ENCODE results near the gene MIAT.
A peak's percentile ranks its signal among the peaks of the same experiment; 100 is the strongest.
"Not testable (repeated sequence)": the region's sequence is repeated elsewhere in the genome, so short reads cannot be mapped to it uniquely, and the experiment has no call there.

The MIAT gene

DNA sequence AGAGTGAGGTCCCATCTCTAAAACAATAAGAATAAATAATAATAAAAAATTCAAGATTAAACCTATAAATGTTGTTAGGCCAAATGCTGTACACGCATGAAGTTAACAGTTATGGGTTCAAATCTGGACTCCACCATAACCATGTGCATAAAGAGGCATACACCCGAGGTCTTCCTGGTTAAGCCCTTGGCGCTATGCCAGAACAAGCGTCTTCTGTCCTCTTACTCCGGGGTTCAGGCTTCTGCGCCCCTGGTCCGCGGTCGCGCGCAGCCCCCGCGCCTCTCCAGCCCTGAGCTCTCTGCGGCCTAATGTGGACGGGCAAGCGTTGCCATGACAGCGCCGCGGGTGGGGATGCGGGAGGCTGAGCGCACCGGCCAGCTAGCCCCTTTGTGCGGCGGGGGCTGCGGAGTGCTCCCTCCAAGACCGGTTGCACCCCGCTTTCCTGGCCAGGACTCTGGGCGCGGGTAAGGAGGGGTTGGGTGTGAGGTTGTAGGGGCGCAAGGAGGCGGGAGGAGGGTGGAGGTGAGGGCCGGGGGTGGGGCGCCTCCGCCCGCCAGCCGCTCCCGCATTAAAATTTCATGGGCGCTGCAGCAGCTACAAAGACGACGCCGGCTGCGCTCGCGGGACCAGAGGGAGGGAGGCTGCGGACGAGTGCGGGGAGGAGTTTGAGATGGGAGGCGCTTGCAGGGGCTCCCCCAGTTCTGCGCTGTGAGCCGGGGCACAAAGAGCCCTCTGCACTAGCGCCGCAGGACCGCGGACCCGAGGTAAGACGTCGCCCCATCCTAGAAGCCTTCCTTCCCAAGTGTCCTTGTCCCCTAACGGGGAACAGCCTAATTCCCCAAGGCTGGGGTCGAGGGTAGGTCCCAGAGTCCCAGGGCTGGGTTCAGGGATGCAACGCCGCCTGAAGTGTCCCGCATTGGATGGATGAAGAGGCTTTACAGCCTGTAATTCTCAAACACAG lies at the start of gene MIAT:
Gene MIAT (plus strand): TSS at position 698 of the 961 bp plus-strand sequence.
- DNase-seq (ENCODE audit: low read depth in 3 of 3): peak in 1 of 3 donors; percentile 51

DNA sequence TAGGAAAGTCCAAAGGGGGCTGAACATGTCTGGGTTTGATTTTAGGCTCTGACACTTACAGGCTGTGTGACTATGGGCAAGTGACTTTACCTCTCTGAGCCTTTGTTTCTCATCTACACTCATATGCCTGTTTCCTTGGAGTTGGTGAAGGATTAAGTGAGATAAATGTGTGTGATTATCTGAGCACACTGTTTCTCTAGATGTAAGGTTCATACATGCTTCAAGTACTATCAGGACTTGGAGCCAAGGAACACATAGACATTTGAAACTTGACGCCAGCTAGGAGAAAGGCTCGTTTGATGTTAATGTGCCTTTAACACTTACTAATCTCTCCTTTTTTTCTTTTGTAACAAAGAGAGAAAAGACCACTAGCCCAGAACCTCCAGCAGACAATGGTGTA lies 49.3 kb upstream of the MIAT start:
- DNase-seq (ENCODE audit: low read depth in 3 of 3): no peak

DNA sequence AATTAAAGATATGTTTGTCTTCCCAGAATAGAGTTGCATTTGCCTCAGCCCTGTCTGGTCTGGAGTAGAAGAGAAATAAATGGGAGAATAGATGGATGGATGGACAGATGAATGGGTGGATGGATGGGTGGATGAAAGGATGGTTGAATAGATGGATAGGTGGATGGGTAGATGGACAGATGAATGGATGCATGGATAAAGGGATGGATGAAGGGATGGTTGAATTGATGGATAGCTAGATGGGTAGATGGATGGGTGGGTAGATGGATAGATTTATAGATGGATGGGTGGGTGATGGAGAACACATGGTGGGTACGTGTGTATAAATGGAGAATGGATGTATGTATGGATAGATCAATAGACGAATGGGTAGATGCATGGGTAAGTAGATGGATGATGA lies 48.1 kb upstream of the MIAT start:
- no peak for DNase-seq (ENCODE audit: low read depth in 3 of 3)

DNA sequence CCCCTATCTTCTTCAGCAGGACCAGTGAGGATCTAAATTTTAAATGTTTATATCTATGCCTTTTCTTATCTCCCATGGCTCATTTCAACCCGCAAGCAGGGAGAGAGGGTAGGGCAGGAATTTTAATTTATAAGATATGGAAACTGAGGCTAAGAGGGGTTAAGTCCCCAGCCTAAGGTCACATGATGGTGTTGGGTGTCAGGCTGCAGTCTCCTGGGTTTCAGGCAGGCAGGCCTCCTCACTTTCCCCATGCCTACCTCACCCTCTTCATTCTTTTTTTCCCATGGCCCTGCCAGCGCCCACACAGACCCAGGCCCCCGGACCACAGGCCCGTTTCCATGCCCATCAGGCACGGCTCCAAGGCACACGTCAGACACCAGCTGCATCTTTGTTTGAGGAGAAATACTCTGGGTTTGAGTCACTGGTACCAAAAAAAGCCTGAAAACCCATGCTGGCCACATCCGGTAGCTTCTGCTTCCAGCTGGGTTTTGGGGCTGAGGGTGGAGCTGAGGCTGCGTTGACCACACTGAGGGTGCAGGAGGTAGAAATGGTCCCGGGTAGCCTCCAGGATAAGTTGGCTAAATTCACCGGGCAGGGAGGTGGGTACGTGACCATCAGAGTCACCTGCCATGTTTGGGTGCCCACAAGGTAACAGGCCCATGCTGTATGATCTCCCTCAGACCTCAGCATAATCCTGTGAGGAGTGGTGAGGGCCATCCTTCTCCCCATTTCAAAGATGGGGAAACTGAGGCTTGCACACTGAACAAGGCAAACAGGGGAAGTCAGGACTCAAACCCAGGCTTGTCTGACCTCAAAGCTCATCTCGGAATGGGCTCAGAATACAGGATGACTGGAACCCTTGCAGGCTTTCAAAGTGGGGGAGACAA lies 47.1 kb upstream of the MIAT start:
- DNase-seq (ENCODE audit: low read depth in 3 of 3): peak in 1 of 3 donors; percentile 45

DNA sequence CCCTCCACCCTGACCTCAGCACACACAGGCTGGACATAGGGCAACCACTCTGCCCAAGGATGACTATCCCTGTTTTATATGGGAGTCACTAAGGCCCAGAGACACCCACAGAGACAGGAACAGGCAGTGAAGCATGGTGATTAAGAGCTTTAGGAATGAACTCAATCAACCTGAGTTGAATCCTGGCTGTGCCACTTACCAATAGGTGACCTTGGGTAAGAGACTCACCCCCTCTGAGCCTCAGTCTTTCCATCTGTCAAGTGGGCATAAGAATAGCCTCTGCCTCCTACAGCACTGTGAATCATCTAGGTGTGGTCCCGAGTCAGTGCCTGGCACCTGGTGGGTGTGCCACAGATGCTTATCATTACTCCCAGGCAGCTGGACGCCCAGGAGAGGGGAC lies 46.4 kb upstream of the MIAT start:
- DNase-seq (ENCODE audit: low read depth in 3 of 3): no peak

DNA sequence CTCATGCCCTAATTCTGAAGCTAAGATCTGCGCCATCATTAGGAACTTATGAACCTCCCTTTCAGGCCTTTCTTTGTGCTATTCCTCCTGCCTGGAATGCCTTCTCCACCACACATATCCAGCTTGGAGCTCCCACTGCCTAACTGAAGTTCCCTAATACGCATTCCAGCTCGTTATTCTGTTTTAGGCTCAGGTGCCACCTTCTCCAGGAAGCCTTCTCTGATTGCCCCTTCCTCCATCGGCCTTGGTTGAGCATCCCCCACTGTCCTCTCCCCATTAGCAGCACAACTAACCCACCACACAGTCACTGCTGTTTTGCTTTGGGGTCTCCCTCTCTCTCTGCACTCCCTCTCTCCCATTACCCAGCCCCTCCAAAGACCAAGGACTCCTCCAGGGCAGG lies 44.7 kb upstream of the MIAT start:
- DNase-seq (ENCODE audit: low read depth in 3 of 3): no peak

DNA sequence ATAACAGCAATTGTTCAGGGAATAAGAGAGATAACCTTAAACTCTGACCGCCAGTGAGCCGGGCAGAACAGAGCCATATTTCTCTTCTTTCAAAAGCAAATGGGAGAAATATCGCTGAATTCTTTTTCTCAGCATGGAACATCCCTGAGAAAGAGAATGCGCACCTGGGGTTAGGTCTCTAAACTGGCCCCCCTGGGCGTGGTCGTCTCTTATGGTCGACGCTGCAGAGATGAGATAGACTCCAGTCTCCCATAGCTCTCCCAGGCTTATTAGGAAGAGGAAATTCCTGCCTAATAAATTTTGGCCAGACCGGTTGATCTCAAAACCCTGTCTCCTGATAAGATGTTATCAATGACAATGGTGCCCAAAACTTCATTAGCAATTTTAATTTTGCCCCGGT lies 43.6 kb upstream of the MIAT start:
- not testable (repeated sequence) for DNase-seq (ENCODE audit: low read depth in 3 of 3)

DNA sequence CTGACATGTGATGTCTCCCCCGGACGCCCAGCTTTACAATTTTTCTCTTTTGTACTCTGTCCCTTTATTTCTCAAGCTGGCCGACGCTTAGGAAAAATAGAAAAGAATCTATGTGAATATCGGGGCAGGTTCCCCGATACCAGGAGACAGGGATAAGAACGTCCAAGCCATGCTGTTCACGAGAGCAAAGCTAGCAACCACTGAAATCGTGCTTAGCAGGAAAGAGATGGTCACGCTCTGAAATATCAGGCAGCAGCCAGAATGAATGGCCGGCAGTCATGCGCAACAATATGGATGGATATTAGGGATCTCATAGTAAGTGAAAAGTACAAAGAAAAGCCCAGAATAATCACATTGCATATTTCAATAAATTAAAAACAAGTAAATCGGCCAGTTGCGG lies 43.1 kb upstream of the MIAT start:
- DNase-seq (ENCODE audit: low read depth in 3 of 3): no peak

DNA sequence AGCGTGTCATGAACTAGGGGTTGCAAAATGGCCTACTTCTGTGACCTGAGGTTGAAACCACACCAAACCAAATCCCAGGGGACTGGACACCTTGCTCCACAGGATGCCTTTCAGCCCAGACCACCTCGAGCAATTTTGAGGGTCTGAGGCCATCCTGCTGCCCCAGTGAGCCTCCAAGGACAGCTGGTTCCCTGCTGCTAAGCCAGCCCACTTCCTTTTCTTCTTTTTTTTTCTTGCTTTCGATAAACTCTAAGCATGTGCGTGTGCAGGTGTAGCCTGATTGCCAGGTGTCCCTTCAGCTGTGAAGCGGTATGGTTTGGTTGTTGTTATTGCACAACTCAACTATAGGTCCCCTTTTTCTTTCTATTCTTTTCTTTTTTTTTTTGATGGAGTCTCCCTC lies 42.2 kb upstream of the MIAT start:
- no peak for DNase-seq (ENCODE audit: low read depth in 3 of 3)

DNA sequence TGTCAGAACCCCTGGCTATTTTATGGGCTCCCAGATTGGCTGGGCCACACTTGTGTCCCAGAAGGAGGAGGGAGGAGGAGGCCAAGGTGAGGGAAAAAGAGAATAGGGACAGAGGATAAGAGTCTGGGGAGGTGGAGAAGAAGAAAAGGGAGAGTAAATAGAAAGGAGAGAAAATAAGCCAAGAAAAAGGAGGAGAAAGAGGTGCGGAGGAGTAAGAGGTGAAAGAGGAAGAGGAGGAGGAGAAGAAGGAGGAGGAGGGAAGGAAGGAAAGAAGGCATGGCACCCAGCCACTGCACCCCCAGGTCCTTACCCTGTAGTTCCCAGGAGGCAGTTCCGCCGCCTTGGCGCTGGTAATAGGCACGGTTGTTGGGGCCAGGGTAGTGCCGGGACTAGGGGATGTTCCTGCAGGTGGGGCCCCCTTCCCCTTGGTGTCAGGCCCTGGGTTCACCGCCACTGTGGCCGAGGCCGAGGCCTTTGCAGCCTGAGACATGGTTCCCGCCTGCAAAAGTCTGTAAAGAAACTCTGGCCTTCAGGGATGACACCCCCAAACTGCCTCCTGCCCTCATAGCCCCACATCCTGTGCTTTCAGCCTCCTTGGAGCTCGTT lies 41.5 kb upstream of the MIAT start:
- no peak for DNase-seq (ENCODE audit: low read depth in 3 of 3)

DNA sequence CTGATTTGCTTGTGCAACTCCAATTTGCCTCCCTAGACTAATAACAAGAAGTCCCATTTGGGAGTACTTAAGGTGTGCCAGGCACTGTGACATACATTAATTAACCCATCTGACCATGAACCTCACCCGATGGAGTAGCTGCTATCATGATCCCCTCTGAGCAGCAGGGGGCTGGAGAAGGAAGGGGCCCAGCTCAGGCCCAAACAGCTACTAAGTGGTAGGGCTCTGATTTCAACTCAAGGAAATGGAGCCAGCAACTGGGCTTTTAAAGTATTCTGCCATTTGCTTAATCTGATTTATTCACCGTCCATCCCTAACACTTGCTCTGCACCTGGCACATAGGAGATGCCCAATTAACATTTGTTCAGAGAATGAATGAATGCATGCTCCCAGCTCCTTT lies 40.7 kb upstream of the MIAT start:
- DNase-seq (ENCODE audit: low read depth in 3 of 3): no peak

DNA sequence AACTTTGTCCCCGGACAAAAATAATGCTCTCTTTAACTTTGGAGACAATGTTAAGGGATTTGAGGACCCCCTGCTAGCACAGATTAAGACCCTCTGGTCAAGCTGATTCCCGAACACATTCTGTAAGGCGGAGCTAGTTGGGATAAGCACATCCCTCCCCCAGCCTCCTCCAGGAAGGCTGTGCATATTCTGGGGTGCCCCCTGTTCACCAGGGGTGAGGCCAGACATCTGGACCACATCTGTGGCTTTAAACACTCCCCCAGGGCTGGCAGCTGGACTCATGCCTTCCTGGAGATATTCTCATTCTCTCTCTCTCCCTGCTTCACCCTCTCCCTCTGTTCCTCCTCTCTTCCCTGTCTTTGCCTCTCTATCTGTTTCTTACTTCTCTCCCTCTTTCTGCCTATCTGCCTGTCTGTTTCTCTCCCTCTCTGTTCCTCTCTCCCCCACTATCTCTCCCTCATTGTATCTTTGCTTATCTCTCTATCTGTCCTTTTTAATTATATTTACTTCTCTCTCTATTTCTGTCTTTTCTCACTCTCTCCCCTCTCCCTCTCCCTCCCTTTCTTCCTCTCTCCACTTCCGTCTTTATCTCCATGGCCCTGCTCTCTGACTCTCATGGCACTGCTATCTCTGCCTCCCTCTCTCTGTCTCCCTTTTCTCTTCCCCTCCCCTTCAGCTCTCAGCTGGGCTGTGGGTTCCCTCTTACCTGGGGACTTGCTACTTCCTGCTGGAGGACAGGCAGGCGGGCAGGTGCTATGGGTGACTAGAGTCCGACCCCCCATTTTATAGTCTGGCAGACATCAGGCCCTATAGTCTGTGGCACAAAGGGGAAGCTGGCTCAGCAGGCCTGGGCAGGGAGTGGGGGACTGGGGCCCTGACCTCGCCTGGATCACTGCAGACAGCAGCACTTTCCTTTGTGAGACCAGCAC lies 39.9 kb upstream of the MIAT start, which contains the start of gene CRYBB1:
Gene CRYBB1 (minus strand): TSS at position 757 of the 929 bp plus-strand sequence. CDS start 1,708 bp downstream, outside the sequence.
- no peak for DNase-seq (ENCODE audit: low read depth in 3 of 3)

DNA sequence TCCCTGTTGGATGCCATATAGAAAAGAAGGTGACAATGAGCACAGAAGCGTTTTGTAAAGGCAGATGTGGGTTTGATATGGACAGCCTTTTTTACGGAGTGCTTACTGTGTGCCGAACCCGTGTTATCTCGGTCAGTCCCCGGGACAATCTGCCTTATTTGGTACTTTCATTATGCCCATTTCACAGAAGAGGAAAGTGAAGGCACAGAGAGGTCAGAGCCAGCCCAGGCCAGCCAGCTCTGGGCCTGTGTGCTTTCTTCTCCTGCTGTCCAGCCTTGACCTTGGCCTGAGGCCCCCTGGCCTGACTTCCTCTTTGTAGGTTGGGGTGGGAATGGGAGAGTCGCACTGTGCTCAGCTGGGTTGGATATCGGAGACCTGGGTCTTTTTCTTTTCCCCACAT lies 38.9 kb upstream of the MIAT start:
- DNase-seq (ENCODE audit: low read depth in 3 of 3): no peak

DNA sequence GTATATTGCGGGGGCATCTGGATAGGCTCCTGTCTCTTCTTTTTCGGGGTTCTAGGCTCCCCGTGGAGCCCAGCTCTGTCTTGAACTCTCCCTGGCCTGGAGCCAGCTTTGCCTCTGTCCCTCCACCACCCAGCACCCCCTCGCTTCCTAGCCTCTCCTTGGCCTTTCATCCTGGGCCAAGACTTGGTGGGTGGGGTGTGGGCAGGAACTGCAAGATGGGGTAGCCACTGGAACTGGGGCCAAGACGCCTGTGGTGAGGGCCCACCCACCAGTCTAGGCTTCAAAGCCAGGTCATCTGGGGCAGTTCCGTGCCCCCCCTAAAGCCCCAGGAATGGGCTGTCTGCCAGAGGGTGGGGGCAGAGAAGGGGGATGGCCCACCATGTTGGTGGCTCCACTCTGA lies 37.9 kb upstream of the MIAT start:
- no peak for DNase-seq (ENCODE audit: low read depth in 3 of 3)

DNA sequence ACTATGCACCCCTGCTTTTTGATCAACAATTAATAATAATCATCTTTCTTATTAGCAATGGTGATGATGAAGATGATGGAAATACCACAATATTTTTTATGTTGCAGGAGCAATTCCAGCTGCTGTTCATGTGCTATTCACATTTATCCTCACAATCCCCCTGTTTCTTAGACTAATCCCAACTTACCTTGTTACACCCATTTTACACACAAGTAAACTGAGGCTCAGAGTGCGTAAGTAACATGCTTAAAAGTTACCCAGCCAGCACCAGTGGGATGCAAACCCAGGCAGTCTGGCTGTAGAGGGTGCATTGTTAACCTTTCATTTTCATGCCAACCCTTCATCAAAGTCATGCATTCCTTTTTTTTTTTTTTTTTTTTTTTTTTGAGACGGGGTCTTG lies 37.2 kb upstream of the MIAT start:
- no peak for DNase-seq (ENCODE audit: low read depth in 3 of 3)

DNA sequence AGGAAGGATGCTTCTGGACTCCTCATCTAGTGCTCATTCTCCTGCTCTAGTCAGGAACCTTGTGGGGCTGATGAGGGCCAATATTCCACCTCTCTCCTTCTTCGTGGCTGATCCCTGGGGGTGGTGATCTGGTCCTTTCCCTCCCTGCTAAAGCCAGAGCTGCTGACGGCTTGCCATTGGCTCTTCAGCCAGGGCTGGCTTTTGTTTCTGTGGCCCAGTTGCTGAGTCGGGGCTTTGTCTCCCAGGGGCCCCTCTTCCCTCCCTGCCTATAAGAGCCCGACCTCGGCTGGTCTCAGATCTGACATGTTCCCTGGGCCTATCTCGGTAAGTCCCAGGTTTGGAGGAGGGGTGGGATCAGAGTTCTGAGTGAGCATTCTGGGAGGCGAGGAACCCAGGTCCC lies 35.7 kb upstream of the MIAT start, which contains the start of gene CRYBA4:
Gene CRYBA4 (plus strand): TSS at position 301 of the 400 bp plus-strand sequence. CDS start 634 bp downstream, outside the sequence.
- no peak for DNase-seq (ENCODE audit: low read depth in 3 of 3)

DNA sequence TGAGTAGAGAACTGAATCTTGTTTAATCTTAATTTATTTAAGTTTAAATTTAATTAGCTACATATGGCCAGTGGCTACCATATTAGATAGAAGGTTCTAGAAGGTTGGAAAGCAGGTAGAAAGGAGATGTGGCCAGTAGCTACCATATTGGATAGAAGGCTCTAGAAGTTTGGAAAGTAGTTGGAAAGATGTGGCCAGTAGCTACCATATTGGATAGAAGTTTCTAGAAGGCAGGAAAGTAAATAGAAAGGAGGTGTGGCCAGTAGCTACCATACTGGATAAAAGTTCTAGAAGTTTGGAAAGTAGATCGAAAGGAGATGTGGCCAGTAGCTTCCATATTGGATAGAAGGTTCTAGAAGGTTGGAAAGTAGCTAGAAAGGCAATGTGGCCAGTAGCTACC lies 33.4 kb upstream of the MIAT start:
- no peak for DNase-seq (ENCODE audit: low read depth in 3 of 3)

DNA sequence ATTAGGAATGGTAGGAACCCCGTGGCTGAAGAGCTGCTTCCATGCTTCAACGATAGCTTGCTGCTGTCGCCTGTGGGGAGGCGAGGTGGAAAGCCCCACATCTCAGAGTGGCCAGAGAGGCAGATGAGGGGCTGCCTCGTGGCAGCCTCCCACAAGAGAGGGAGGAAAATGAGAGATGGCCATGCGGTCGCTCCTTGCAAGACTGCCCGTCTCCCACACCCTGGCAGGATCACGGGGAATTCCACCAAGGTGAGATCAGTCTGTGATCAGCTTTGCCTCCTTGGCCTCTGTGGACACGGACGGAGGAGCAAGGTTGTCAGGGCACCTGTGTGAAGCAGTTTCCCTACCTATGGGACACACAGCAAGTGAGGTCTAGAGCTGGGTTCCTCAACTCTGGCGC lies 32.6 kb upstream of the MIAT start:
- no peak for DNase-seq (ENCODE audit: low read depth in 3 of 3)

DNA sequence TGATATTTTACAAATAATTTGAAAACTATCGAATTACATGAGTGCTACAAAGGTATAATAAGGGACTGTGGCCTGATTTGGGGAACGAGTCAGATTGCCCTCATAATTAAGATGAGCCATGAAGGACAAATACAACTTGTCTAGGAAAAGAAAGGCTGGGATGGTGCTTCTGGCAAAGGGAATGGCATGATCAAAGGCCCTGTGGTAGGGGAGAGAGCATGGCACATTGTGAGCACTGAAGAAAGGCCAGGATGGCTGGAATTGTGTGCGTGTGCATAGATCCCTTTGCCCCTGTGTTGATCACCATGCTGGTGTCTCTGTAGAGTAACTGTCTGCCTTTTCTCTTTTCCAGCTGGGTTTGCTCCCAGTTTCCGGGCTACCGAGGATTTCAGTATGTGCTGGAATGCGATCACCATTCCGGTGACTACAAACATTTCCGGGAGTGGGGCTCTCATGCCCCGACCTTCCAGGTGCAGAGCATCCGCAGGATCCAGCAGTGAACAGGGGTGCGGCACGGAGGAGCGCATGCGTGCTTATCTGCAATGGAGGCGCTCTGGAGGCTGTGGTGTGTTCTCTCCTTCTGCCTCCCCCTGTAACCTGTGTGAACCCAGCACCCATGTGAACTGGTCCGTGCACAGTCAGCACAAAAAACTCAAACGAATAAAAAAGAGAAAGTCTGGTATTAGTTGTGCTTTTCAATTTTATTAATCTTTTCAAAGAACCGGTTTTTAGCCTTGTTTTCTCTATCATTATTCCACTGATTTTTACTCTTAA lies 27.2 kb upstream of the MIAT start:
- no peak for DNase-seq (ENCODE audit: low read depth in 3 of 3)

DNA sequence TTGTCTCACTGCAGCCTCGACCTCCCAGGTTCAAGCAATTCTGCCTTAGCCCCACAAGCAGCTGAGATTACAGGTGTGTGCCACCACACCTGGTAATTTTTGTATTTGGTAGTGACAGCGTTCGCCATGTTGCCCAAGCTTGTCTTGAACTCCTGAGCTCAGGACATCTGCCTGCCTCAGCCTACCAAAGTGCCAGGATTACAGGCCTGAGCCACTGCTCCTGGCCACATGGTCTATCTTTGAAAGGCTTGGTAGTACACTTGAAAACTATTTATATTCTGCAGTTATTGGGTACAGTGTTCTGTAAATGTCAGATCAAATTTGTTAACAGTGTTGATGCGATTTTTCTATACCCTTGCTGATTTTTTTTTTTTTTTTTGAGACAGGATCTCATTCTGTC lies 26.1 kb upstream of the MIAT start:
- DNase-seq (ENCODE audit: low read depth in 3 of 3): no peak
